ENCODE measurements around the gene SYNGR2. TPM values are rescaled to one million over a fixed set of nuclear protein-coding genes. Genes with fewer than 3 reads are reported as not detected.

The SYNGR2 gene
- total and polyA plus RNA-seq, 9 of the 15 experiments (the other 6 are each of a cell fraction or from before 2014, with no cell fraction given) = 1.4 to 173 (median 87.8) TPM

GRCh38 chr17:78186692-78187595 is 18.6 kb downstream of the SYNGR2 start, which contains the start of the genes AFMID and TK1 (continued):
- TF ChIP-seq ZNF407 (IDR thresholded peaks at IDR 0.05; ENCODE audit: low read depth) (no peak), PREB (CRISPR knock-in tag; IDR thresholded peaks at IDR 0.05) (no peak), GATA2 (CRISPR knock-in tag; IDR thresholded peaks at IDR 0.05) (no peak), STAT5B (CRISPR knock-in tag; IDR thresholded peaks at IDR 0.05) (no peak), BCL6 (CRISPR knock-in tag; IDR thresholded peaks at IDR 0.05) (no peak), MAFG (tag; conservative IDR thresholded peaks at IDR 0.05) (no peak), ZBTB40 (IDR thresholded peaks at IDR 0.05) (no peak; the same call in 1 of the 2 replicates), ZBTB40 (CRISPR knock-in tag; IDR thresholded peaks at IDR 0.05) (no peak)

All from K562 (cell line).